Left ventricle myocardium superior (tissue), 1 donor: ENCODE results near the gene LUZP2. TPM values are rescaled to one million over a fixed set of nuclear protein-coding genes. Genes with fewer than 3 reads are reported as not detected.

Source experiments
- ATAC-seq: fragments of 200-7000 bp; cut with Tn5 transposase; one replicate; pipeline ENCODE4 v1.9.1; 2020; ENCODE audit warnings: mild to moderate bottlenecking, moderate library complexity
- DNase-seq: peaks from one replicate; pipeline ENCODE4 v3.0.0-alpha.2; 2020
- intact Hi-C: fragments of 100-400 bp; cut with micrococcal nuclease; formaldehyde crosslinking; loops from one replicate; pipeline ENCODE4 v1.11.0; 2022
- total RNA-seq: library from RNA; stranded (reverse); fragmentation: NEBNext Ultra II Directional; extraction: Animal tissue kit (Norgen Biotek cat#: 25700); gene quantifications from one replicate; pipeline ENCODE4 v1.2.1, GENCODE V29; 2021
- donor health status: DM: no; HTN: yes; CAD: no; lungs with severe emphysema.

Gene LUZP2
- total RNA-seq, 1 donor from 2014 or later = not detected

DNA sequence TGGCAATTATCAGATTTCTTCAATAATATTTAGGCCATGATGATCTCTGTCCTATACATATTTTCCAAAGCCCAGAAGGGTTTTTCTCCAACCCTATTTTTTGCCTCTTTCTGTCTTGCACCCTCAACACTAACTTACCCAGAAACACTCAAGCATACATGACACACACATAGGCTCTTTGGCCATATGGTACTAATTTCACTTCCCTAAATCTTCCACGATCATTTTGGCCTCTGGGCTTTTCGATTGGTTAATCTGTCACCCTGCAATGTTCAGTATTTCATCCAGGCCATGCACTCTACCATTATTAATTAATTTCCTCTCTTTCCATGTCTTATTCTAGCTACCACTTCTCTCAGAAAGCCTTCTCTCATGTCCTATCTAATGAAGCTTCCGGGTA, 59.8 kb downstream of the LUZP2 start:
- ATAC-seq = no peak
- intact Hi-C loops = no loop called here

DNA sequence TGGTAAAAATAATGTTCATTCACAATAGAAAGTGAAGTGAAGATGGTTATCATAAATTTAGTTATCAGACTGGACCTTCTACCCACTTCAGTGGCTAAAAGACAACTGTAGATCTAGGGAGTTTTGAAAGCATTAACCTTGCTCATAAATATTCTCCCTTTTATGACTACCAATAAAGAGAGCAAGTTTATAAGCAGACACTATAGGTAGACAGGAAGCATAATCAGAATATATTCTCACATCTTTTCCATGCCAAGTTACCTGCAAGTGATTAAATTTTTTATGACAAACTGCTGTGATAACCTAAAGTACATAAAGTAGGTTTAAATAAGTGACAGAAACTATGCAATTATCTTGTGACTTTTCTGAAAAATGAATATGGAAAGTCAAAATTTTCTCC, 62.5 kb downstream of the LUZP2 start:
- intact Hi-C loops = no loop called here
- ATAC-seq = no peak
- no peak for DNase-seq

More for the DNA sequence above, 59.8 kb downstream of the LUZP2 start:
- DNase-seq = no peak

DNA sequence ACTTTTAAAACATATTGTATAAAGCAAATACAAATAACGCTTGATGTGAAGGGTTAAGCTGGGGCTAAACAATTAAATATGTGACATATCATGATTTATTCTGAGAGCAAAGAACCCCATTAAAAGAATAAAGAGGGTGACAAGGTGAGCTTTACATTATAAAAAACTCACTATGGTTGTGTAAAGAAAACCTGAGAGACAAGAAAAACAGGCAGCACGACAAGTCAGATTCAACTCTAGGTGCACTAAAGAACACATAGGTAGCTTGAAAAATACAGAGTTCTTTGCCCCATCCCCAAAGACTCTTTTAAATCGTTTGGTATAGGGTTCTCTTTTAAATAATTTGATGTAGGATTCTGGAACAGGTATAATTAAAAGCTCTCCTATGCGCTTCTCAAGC, 63.5 kb downstream of the LUZP2 start:
- intact Hi-C loops = no loop called here
- ATAC-seq (no peak), DNase-seq (no peak)

DNA sequence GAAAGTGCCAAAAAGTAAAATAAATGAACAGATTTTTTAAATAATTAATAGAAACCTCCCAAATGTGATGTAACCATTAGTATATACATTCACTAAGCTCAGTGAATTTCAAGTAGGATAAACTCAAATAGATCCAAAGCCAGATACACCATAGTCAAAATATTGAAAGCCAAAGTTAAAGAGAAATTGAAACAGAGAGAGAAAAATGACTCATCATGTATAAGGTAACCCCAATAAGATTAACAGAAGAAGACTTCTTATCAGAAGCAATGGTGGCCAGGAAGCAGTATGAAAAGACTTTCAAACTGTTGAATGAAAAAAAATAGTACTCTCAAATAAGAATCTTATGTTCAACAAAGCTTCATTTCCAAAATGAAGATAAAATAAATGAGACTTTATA, 70.5 kb downstream of the LUZP2 start:
- intact Hi-C loops = no loop called here
- no peak for DNase-seq
- ATAC-seq = no peak

DNA sequence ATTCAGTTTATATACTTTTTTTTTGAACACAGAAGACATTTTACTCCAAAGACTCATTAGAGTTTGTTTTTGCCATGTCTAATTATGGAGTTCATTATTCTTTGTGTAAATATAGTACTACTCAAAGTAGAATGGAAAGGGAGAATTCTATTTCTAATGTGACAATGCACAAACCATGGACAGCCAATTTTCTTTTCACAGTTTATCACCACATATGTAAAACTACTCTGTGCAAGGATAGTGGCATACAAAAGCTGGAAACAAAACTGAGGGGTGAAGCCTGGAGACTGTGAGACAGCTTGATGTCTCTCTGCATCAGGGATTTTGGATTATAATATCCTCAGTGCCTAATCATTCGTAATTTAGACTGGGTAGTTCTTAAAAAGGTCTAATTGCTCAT, 75.5 kb downstream of the LUZP2 start:
- DNase-seq = no peak
- no peak for ATAC-seq
- intact Hi-C loops = no loop called here

GRCh38 chr11:24574461-24574860, 77.6 kb downstream of the LUZP2 start:
- no peak for DNase-seq
- ATAC-seq = no peak
- intact Hi-C loops = no loop called here

GRCh38 chr11:24575392-24575791, 78.5 kb downstream of the LUZP2 start:
- ATAC-seq (no peak), DNase-seq (no peak)
- intact Hi-C loops = no loop called here

DNA sequence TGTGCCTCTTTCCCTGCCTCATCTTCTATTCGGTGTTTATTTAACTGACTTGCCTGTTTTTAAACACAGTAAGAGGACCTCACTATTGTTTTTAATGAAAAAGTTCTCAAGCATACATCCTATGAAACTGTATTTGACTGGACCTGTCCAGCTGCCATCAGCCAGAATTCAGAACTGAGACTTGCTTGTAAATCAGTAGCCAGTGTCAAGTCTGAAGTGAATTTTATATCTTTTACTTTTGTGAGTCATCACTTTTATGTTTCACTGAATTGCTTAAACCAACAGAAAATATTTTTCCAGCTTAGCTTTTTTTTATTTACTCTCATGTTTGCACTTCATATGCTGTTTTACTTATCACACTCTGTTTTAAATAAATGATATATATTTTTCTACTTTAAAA, 88.3 kb downstream of the LUZP2 start:
- ATAC-seq (no peak), DNase-seq (no peak)
- intact Hi-C loops = no loop called here

DNA sequence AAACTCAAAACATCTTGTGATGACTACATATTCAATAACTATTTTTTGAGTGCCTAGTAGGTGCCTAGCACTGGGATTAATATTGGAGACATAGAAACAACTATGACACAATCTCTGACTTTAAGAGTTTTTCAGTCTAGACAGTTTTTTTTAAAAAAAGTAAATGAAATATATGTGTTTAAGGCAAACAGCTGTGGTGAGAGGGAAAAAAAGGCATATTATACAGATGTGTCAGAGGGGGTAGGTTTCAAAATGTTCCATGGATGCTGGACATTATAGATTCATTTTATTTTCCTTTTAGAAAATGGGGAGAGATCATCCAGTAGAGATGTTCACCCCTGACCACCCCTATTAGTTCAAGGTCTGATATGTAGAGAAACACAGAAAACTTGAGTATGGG, 90.8 kb downstream of the LUZP2 start:
- intact Hi-C loops = no loop called here

DNA sequence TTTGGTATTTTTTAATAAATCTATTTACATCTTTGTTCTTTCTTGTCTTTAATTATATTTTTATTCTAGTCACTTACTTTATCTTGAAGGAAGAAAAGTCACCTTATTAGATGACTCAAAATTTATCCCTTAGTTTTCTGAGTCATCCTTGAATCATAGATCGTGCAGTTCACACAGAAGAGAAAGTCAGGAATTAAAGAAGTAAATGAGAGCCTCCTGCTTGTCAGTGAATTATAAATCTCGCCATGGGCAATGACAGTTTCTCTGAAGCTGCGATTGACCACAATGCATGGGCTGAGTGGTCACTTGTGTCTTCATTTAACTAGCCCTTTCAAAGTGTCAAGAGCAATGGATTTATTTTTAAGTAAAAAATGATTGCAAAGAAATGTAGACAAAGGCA, 91.2 kb downstream of the LUZP2 start:
- ATAC-seq = no peak
- DNase-seq = no peak
- intact Hi-C loops = no loop called here

More for the DNA sequence above, 90.8 kb downstream of the LUZP2 start:
- ATAC-seq = no peak
- DNase-seq = no peak

- no peak for ATAC-seq
- intact Hi-C loops = no loop called here
- no peak for DNase-seq
Observed at GRCh38 chr11:24589064-24589463, 92.2 kb downstream of the LUZP2 start.

DNA sequence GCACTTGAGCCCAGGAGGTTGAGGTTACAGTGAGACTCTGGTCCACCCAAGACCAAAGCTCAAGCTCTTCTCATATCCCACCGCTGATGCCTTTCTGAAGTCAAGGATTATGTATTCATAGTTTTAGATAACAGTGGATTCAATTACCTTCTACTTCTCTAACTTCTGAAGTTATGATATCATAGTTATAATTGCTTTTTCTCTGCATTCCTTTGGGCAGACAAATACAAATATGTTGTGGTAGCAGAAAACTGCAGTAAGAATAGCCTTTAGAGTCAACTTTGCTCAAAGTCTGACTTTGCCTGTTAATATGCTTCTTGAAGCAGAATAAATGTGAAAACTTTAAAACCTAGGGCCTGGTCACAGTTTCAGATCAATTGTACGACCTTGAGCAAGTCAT, 94.4 kb downstream of the LUZP2 start:
- intact Hi-C loops = no loop called here
- DNase-seq (no peak), ATAC-seq (no peak)

GRCh38 chr11:24592360-24592759, 95.5 kb downstream of the LUZP2 start:
- no peak for DNase-seq
- intact Hi-C loops = no loop called here
- no peak for ATAC-seq

GRCh38 chr11:24593332-24593731, 96.5 kb downstream of the LUZP2 start:
- no peak for ATAC-seq
- intact Hi-C loops = no loop called here
- no peak for DNase-seq

DNA sequence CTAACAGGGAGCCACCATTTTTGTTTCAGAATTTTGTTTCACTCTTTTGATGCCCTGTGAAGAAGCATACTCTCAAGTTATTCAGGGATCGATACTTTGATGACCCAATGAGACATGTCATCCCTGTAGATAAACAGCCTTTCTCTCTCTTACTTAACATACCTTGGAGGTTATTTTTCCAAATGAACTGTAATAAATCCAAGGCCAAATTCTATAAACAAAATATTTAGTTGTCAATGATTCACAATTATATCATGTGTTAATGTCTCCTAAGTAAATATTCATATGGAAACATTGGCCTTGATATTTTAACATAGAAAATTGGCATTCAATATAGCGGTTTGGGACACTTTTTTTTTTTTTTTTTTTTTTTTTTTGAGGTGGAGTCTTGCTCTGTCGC, 97.5 kb downstream of the LUZP2 start:
- intact Hi-C loops = no loop called here
- no peak for ATAC-seq
- no peak for DNase-seq

GRCh38 chr11:24598641-24599040, 101.8 kb downstream of the LUZP2 start:
- no peak for DNase-seq
- intact Hi-C loops = no loop called here
- ATAC-seq = no peak

DNA sequence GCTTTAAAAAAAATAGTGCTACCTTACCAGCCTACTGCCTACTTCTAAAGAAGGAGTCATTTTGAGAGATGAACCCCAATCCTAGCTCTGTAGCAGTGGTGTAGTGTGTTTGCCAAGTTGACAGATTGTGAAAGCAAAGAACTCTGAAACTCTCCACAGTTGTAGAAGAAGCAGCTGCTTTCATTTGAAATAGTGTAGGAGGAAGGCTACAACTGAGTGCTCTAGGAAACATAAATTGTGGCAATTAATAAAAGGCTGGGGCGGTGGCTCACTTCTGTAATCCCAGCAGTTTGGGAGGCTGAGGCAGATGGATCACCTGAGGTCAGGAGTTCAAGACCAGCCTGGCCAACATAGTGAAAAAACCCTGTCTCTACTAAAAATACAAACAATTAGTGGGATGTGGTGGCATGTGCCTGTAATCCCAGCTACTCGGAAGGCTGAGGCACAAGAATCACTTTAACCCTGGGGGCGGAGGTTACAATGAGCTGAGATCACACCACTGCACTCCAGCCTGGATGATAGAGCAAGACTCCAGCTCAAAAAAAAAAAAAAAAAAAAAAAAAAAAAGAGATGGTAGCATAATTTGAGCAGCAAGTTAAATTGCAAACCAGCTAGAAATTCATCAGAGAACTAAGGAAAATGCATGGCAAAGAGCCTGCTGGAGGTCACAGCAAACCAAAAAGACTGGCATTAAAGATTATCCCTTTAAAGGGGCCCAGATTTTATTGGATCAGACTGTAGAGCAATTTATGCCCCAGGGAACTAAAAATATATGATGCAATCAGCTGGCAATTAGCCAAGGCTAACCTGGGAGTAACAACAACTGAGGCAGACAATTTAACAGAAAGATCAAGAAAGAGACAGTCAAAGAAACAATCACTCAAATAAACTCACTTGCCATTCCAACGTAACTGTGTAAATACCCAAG, 112.6 kb downstream of the LUZP2 start:
- no peak for DNase-seq

DNA sequence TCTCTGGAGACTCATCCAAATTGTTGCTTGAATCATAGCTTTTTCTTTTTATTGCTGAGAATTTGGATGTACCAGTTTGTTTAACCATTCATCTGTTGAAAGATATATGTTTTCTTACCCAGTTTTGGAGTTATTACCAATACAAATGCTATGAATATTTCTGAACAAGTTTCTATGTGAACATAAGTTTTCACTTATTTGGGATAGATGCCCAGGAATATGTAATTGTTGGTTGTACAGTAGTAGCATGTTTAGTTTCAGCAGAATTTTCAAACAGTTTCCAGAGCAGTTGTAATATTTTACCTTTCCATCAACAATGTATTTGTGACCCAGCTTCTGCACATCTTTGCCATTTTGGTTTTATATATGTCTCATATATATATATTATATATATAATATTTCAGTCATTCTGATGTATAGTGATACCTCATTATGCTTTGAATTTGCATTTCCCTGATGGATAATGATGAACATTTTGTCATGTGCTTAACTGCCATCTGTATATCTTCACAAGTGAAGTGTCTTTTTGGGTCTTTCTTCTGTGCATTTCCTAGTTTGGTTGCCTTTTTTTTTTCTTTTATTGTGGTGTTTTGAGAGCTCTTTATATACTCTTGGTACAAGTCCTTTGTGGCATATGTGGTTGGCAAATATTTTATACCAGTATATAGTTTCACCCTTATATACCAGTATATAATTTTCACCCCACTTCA, 118.8 kb downstream of the LUZP2 start:
- DNase-seq (no peak), ATAC-seq (no peak)

More for the DNA sequence above, 112.6 kb downstream of the LUZP2 start:
- intact Hi-C loops = no loop called here
- no peak for ATAC-seq

DNA sequence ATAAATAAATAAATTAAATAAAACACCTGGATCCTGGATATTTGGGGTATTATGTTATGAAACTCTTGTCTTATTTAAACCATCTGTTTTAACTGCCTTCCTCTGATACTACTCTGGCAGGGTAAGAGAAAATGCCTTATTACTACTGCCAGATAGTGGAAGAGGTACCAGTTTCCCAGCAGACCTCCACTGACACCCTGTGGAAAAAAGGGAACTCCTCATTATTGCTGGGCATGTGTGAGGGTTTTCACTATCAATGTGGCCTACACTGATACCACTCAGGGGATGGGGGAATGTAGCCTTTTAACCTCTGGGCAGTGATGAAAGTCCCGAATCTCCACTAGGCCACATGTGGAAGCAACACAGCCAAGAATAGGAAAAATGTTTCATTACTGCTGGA, 121.0 kb downstream of the LUZP2 start:
- DNase-seq = no peak
- intact Hi-C loops = no loop called here
- ATAC-seq = no peak

More for the DNA sequence above, 118.8 kb downstream of the LUZP2 start:
- intact Hi-C loops = no loop called here

DNA sequence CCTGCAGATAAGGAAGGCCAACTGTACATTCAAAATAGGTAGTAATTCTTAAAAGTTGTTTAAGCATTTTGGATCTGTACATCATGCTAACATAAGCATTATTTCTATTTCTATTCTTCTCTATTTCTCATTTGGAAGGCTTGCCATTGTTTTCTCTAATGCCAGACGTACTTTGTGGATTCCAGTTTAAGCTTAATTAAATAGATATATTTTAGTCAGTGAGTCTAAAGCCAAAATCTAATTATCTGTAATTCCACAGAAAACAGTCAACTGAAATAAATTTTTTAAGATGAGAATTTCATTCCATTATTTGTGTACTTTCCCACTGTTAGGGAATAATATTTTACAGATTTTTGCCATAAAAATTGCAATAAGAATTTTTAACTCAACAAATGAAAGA, 123.0 kb downstream of the LUZP2 start:
- ATAC-seq = no peak
- intact Hi-C loops = no loop called here

DNA sequence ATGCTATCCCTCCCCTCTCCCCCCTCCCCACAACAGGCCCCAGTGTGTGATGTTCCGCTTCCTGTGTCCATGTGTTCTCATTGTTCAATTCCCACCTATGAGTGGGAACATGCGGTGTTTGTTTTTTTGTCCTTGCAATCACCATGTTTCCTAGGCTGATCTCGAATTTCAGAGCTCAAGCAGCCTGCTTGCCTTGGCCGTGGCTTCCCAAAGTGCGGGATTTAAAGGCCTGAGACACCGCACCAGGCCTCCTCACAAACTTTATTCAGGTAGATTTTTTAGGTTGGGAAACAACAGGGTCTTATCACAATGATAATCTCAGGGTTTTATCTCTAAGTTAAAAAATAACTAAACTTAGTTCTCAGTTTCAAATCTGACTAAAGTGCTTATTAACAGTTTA, 125.4 kb downstream of the LUZP2 start:
- no peak for DNase-seq
- intact Hi-C loops = no loop called here
- no peak for ATAC-seq

More for the DNA sequence above, 123.0 kb downstream of the LUZP2 start:
- no peak for DNase-seq
